ENCODE measurements around the gene NTSR1. TPM values are rescaled to one million over a fixed set of nuclear protein-coding genes. Genes with fewer than 3 reads are reported as not detected.

The NTSR1 gene
- total and polyA plus RNA-seq, 7 donors, result 0.01 to 0.08 (median 0.05) TPM; not detected in 3

DNA sequence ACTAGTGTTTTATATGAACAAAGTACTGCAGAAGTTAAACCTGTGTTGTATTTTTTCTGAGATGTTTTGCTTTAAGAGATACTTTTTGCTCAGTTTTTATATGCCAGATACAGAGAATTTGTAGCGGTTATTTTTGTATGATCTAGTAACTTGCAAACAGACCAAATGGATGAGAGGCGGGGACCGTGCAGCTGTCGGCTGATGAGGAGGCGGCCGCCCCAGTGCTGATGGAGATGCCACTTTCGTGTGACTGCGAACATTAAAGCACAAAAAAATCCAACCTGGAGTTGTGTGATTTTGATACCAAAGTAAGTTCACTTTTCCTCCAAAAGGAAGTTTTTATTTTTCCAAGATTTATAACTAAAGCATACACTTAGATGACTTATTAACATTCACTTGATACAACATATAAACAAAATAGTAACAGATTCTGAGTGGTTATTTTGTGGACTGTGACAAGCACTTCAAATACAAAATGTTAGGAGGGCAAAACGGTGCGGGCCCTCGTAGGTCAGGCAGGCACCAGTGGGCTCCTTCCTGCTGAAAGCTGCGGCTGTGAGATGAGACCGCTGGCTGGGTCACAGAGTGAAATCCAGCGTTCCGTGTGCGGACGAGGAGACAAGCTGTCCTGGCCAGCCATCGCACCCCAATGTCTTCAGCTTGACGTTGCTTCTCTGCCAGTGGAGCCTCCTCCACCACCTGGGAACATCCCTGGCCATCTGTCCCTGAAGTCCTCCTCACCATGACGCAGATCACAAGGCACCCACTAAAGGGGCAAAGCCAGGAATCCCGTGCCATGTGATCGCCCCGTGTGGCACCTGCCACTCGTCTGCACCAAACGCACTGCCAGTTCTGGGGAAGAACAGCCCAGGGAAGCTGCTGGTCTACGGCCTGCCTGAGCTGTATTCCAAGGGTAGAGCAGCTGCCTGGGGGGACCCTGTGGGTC lies 92.0 kb downstream of the NTSR1 start:
- H3K9me3 ChIP-seq, result no peaks in the 10 kb centered on the region
- H3K27me3 ChIP-seq (ENCODE audit: insufficient read depth in 3 of 3, low read length in 2 of 3), result no peaks in the 10 kb centered on the region
- DNase-seq (no peak), ATAC-seq (peak in 3 of 4 donors; percentile 36 to 43 (median 40))
- no peak overlapping the region for H3K27ac ChIP-seq
- no peak overlapping the region for H3K4me3 ChIP-seq
- TF ChIP-seq, protein P1, sequence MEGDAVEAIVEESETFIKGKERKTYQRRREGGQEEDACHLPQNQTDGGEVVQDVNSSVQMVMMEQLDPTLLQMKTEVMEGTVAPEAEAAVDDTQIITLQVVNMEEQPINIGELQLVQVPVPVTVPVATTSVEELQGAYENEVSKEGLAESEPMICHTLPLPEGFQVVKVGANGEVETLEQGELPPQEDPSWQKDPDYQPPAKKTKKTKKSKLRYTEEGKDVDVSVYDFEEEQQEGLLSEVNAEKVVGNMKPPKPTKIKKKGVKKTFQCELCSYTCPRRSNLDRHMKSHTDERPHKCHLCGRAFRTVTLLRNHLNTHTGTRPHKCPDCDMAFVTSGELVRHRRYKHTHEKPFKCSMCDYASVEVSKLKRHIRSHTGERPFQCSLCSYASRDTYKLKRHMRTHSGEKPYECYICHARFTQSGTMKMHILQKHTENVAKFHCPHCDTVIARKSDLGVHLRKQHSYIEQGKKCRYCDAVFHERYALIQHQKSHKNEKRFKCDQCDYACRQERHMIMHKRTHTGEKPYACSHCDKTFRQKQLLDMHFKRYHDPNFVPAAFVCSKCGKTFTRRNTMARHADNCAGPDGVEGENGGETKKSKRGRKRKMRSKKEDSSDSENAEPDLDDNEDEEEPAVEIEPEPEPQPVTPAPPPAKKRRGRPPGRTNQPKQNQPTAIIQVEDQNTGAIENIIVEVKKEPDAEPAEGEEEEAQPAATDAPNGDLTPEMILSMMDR (IDR thresholded peaks at IDR 0.05), result no peak
- peaks cover 0 to 37% of the 10 kb centered on the region in 2 donors for H3K36me3 ChIP-seq (ENCODE audit: insufficient read depth in 1 of 2, low read depth in 1 of 2)
- intact Hi-C loops (cut with DNase I), result loop anchor here in 1 of 2 donors (10.0 kb wide), 2 partner anchors 134 to 416 kb away; partner anchors contain the start of genes GID8 and RPS21
- H3K4me1 ChIP-seq, result peaks cover 35% of the 10 kb centered on the region
- WGBS, 3 donors, result 54 to 74% (median 55%) methylated on average over 26 of the region's 26 CpGs

DNA sequence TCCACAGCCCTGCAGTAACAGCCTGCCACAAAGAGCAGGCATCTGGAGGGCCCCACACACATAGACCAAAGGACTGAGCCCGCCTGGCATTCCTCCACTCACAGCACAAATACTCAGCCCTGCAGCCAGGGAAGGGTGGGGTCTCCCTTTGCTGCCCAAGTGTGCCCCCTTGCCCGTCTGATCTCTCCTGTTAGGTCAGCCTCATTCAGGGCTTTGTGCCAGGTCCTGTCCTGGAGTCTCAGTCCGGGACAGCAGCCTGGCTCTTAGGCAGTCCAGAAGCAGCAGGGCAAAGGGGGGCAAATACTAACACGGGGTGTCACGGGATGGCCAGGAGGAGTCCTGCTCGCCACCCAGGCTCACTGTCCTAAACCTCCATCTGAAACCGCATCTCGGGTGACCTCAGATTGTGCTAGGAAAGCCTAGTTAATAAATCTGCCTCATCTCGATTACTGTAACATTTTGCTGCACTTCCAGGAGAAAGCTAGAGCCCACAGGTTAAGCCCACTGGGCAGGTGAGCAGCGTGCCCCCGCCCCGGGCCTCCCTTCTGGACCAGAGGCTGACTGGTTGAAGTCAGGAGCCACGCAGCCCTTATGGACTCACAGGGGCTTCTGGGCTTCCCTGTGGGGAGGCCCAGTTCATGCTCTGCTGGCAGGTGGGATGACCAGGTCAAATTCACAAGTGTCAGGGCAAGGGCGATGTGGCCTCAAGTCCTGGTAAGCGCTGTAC lies 92.8 kb downstream of the NTSR1 start:
- intact Hi-C loops (cut with DNase I), result loop anchor here in 1 of 2 donors (10.0 kb wide), 2 partner anchors 133 to 417 kb away; partner anchors contain the start of genes GID8 and RPS21
- Histone ChIP-seq H3K4me3 (no peak overlapping the region), H3K27ac (peak overlapping the region; percentile 30), H3K36me3 (ENCODE audit: insufficient read depth in 1 of 2, low read depth in 1 of 2) (peaks cover 0 to 37% of the 10 kb centered on the region in 2 donors), H3K27me3 (ENCODE audit: insufficient read depth in 3 of 3, low read length in 2 of 3) (no peaks in the 10 kb centered on the region), H3K9me3 (no peaks in the 10 kb centered on the region), H3K4me1 (peaks cover 37% of the 10 kb centered on the region)
- ATAC-seq, result peak in 3 of 4 donors; percentile 8 to 48 (median 30)
- TF ChIP-seq, protein P1 (IDR thresholded peaks at IDR 0.05), result no peak
- 67 to 76% (median 76%) methylated on average over 15 of the region's 15 CpGs for WGBS, 3 donors
- DNase-seq, result no peak

DNA sequence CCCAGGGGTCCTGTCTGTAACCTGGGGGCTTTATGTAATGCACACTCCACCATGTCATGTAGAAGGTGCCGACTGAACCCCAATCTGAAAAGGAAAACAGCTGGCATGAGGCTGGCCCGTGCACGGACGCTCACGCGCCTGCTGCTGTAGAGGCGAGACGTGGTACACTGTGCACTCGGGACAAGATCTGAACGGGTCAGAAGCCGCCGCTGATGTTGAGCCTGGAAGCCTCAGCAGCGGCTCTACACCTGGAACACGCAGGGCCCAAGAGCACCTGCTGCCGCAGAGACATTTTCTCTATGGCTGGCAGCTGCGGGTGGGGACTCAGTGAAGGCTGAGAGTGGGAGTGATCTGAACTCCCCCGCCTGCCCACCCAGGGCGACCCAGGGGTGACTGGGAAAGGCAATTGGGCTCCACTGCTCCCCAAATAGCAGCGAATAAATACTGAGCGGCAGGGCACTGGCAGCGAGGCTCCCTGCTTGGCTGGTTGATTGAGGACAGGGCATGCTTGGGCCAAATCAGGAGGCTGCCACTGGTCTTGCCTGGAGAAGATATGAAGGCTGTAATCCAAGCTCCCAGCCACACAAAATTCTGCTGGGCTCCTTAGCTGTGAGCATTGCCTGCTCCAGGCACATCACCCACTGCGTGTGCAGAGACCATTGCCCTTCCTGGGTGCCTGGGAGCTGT lies 93.5 kb downstream of the NTSR1 start:
- intact Hi-C loops (cut with DNase I), result loop anchor here in 1 of 2 donors (10.0 kb wide), 2 partner anchors 133 to 417 kb away; partner anchors contain the start of genes GID8 and RPS21
- no peaks in the 10 kb centered on the region for H3K9me3 ChIP-seq
- TF ChIP-seq, protein P1 (IDR thresholded peaks at IDR 0.05), result no peak
- H3K4me3 ChIP-seq, result no peak overlapping the region
- peak overlapping the region; percentile 30 for H3K27ac ChIP-seq
- H3K4me1 ChIP-seq, result peaks cover 34% of the 10 kb centered on the region
- H3K36me3 ChIP-seq (ENCODE audit: insufficient read depth in 1 of 2, low read depth in 1 of 2), result peaks cover 0 to 40% of the 10 kb centered on the region in 2 donors
- WGBS, 3 donors, result 26 to 54% (median 33%) methylated on average over 22 of the region's 22 CpGs
- no peak for DNase-seq
- no peaks in the 10 kb centered on the region for H3K27me3 ChIP-seq (ENCODE audit: insufficient read depth in 3 of 3, low read length in 2 of 3)
- peak in 3 of 4 donors; percentile 34 to 51 (median 50) for ATAC-seq

DNA sequence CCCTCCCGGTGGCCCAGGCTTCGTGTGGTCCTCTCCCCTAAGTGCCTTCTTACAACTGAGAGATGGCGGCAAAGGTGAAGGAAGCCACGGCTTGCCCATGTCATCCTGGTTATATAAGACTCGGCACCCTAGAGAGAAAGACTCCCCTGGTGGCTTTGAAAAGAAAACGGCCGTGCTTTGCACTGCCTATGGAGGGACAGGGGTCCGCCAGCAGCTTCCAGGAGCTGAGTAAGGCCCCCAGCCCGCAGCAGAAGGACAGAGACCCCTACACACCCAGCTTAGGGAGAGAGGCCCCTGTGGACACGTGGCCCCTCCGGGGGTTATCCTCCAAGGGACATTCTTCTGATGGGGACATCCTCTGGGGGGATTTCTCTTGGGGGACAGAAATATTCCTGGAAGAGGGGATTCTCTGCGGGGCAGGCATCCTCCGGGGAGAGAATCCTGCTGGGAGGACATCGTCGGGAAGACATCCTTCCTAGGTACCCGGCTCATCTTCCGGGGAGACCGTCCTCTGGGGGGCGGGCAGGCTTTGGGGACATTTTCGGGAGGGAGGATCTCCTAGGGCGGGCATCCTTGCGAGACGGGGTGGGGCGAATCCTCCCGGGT lies 95.5 kb downstream of the NTSR1 start:
- Histone ChIP-seq H3K9me3 (no peaks in the 10 kb centered on the region), H3K4me1 (peaks cover 31% of the 10 kb centered on the region), H3K4me3 (peak overlapping the region; percentile 84), H3K27me3 (ENCODE audit: insufficient read depth in 3 of 3, low read length in 2 of 3) (no peaks in the 10 kb centered on the region), H3K36me3 (ENCODE audit: insufficient read depth in 1 of 2, low read depth in 1 of 2) (peaks cover 2 to 38% of the 10 kb centered on the region in 2 donors), H3K27ac (no peak overlapping the region)
- ATAC-seq, result no peak
- WGBS, 3 donors, result 30 to 39% (median 33%) methylated on average over 20 to 25 of the region's 25 CpGs
- TF ChIP-seq, protein P1 (IDR thresholded peaks at IDR 0.05), result no peak
- intact Hi-C loops (cut with DNase I), result loop anchor here in 1 of 2 donors (10.0 kb wide), 2 partner anchors 131 to 419 kb away; partner anchors contain the start of genes GID8 and RPS21
- no peak for DNase-seq
